Activated naive CD4-positive, alpha-beta T cell treated with anti-CD3 and anti-CD28 coated beads for 36 hours (primary cell): ENCODE results near the gene PRRT4. TPM values are rescaled to one million over a fixed set of nuclear protein-coding genes. Genes with fewer than 3 reads are reported as not detected.

Experiments used
- CTCF ChIA-PET: fragments of 350-600 bp; sonication (Branson Sonifier 250); formaldehyde crosslinking; loops from one replicate; lab custom pipeline; 2021; ENCODE audit warnings: antibody characterized with exemption; lab: Charles Lee
- DNase-seq: peaks from one replicate; pipeline ENCODE4 v3.0.0-alpha.2; 2020
- H3K27ac Mint-ChIP-seq: one replicate; pipeline ENCODE4 v1.8.0; 2021; ENCODE audit warnings: mild to moderate bottlenecking, mixed read lengths
- H3K27me3 Mint-ChIP-seq: one replicate; pipeline ENCODE4 v1.8.0; 2021; ENCODE audit warnings: low read depth, mixed read lengths
- H3K36me3 Mint-ChIP-seq: one replicate; pipeline ENCODE4 v1.8.0; 2021; ENCODE audit warnings: low read depth, mixed read lengths
- H3K4me1 Mint-ChIP-seq: one replicate; pipeline ENCODE4 v1.8.0; 2021; ENCODE audit warnings: low read depth, mixed read lengths
- H3K4me3 Mint-ChIP-seq: one replicate; pipeline ENCODE4 v1.8.0; 2021; ENCODE audit warnings: mild to moderate bottlenecking, moderate library complexity, mixed read lengths
- H3K9me3 Mint-ChIP-seq: one replicate; pipeline ENCODE4 v1.8.0; 2021; ENCODE audit warnings: mixed read lengths
- intact Hi-C: fragments of 100-400 bp; cut with micrococcal nuclease; formaldehyde crosslinking; loops from one replicate; pipeline ENCODE4 v1.15.1; 2023
- total RNA-seq, 2 experiments: library from RNA; stranded (reverse); gene quantifications; one replicate each; pipeline ENCODE4 v1.2.3, GENCODE V29; 2021

The PRRT4 gene
- total RNA-seq, 2 experiments from 2014 or later, result 0.40 TPM; not detected in 1

GRCh38 chr7:128404886-128405470 is 43.5 kb upstream of the PRRT4 start:
- intact Hi-C loops, result loop anchor here (1.0 kb wide), 1 partner anchor 62 kb away; the partner anchor contains the start of gene RBM28
- peaks cover 36% of the 10 kb centered on the region for H3K4me1 Mint-ChIP-seq

GRCh38 chr7:128404143-128404681 is 42.7 kb upstream of the PRRT4 start:
- intact Hi-C loops, result no loop called here
- no peaks in the 10 kb centered on the region for H3K27me3 Mint-ChIP-seq
- peaks cover 6% of the 10 kb centered on the region for H3K36me3 Mint-ChIP-seq
- peaks cover 36% of the 10 kb centered on the region for H3K4me1 Mint-ChIP-seq
- CTCF ChIA-PET, result interaction anchor here (1.0 to 3.5 kb wide), 5 partner anchors 8 to 31 kb away, joined by 3 to 35 read pairs (median 6); no protein-coding TSS in a partner anchor
- DNase-seq, result no peak
- peak overlapping the region; percentile 50 for H3K4me3 Mint-ChIP-seq
- H3K27ac Mint-ChIP-seq, result no peak overlapping the region
- no peaks in the 10 kb centered on the region for H3K9me3 Mint-ChIP-seq

More at GRCh38 chr7:128404886-128405470, 43.5 kb upstream of the PRRT4 start:
- DNase-seq, result peak; percentile 30
- peak overlapping the region; percentile 85 for H3K4me3 Mint-ChIP-seq
- peaks cover 6% of the 10 kb centered on the region for H3K36me3 Mint-ChIP-seq
- no peaks in the 10 kb centered on the region for H3K9me3 Mint-ChIP-seq
- no peaks in the 10 kb centered on the region for H3K27me3 Mint-ChIP-seq
- CTCF ChIA-PET, result interaction anchor here (0.6 to 3.5 kb wide), 4 partner anchors 12 to 24 kb away, joined by 3 to 35 read pairs (median 6); no protein-coding TSS in a partner anchor
- no peak overlapping the region for H3K27ac Mint-ChIP-seq

DNA sequence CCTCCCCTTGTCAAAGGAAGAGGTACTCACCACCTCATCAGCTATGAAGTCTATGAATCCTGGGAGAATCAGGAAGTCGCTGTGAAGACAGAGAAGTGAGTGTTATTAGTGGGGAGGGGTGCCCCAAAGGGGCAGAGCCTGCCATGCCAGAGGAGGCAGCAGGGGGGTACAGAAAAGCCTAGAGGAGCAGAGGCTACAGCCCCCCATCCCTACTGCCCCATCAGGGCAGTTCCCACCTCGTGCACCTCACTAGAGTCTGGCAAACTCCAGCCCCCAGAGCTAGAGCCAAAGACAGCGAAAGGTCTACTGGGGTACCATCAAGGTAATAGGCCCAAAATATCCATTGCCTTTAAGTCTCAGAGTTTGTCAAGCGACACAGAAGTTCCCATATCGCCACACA is 42.2 kb upstream of the PRRT4 start:
- Mint-ChIP-seq H3K4me3 (no peak overlapping the region), H3K4me1 (peaks cover 31% of the 10 kb centered on the region), H3K36me3 (peaks cover 6% of the 10 kb centered on the region), H3K27ac (no peak overlapping the region), H3K9me3 (no peaks in the 10 kb centered on the region), H3K27me3 (no peaks in the 10 kb centered on the region)
- CTCF ChIA-PET, result interaction anchor here (0.6 to 3.5 kb wide), 6 partner anchors 8 to 30 kb away, joined by 3 to 35 read pairs (median 4); no protein-coding TSS in a partner anchor
- no peak for DNase-seq
- intact Hi-C loops, result no loop called here

- Mint-ChIP-seq H3K36me3 (peaks cover 15% of the 10 kb centered on the region), H3K4me3 (no peak overlapping the region), H3K9me3 (no peaks in the 10 kb centered on the region), H3K27ac (peak overlapping the region; percentile 54), H3K4me1 (peaks cover 30% of the 10 kb centered on the region), H3K27me3 (no peaks in the 10 kb centered on the region)
- DNase-seq, result no peak
- intact Hi-C loops, result no loop called here
- CTCF ChIA-PET, result interaction anchor here (0.8 to 9.5 kb wide), 4 partner anchors 11 to 23 kb away, joined by 3 to 159 read pairs (median 4); no protein-coding TSS in a partner anchor
These were observed 40.9 kb upstream of the PRRT4 start for GRCh38 chr7:128402356-128402755.

DNA sequence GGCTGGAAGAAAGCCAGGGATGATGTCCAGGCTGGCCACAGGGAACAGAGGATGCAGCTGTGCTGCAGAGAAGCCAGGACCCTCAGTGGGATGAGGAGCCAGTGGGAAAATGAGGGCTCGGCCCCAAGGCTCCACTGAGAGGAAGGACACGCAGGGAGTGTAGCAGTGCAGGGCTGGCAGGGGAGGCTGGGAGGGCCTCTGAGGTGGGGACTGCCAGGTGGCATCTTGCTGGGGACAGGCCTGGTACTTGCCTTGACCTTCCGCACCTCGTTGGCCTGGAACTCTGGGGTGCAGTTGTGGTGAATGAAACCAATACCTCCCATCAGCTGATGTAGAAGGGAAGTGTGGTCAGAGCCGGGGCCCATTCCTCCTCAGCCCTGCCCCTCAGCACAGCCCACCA is 39.1 kb upstream of the PRRT4 start:
- H3K36me3 Mint-ChIP-seq, result peaks cover 19% of the 10 kb centered on the region
- no peak overlapping the region for H3K27ac Mint-ChIP-seq
- H3K27me3 Mint-ChIP-seq, result no peaks in the 10 kb centered on the region
- no peak overlapping the region for H3K4me3 Mint-ChIP-seq
- CTCF ChIA-PET, result interaction anchor here (0.7 to 9.5 kb wide), 7 partner anchors 13 to 550 kb away, joined by 3 to 159 read pairs (median 3); no protein-coding TSS in a partner anchor
- peaks cover 23% of the 10 kb centered on the region for H3K4me1 Mint-ChIP-seq
- DNase-seq, result no peak
- H3K9me3 Mint-ChIP-seq, result no peaks in the 10 kb centered on the region
- intact Hi-C loops, result no loop called here

DNA sequence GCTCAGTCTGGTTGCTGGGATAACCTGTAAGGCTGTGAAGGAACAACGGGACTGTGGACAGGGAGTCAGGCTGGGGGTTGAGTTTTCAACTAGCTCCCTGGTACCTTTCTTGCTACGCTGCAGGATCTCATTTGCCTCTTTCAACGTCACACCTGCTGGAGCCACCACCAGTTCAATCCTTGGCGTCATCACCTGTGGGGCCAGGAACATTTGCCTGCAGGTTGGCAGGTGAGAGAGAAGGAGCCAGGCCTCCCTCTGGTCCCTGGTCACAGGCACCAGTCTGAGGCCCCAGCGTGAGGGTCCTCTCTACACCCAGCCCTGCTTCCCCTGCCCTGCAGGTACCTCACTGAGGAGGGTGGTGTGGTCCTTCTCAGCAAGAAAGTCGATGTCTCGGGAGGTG is 38.5 kb upstream of the PRRT4 start:
- Mint-ChIP-seq H3K9me3 (no peaks in the 10 kb centered on the region), H3K36me3 (peaks cover 19% of the 10 kb centered on the region)
- no peak for DNase-seq

DNA sequence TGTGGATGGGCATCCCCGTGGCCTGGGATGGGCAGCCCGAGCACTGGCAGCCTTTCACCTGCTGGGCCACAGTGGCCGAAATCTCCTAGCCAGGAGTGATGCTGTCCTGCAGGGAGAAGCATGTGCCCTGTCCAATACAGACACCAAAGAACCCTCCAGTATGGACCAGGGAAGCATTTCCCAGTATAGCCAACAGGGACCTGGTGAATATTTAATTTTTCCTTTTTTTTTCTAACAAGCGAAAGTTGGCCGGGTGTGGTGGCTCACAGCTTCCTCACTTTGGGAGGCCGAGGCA is 37.3 kb upstream of the PRRT4 start:
- H3K27ac Mint-ChIP-seq, result no peak overlapping the region
- H3K9me3 Mint-ChIP-seq, result no peaks in the 10 kb centered on the region
- peaks cover 19% of the 10 kb centered on the region for H3K36me3 Mint-ChIP-seq
- CTCF ChIA-PET, result interaction anchor here (0.6 to 9.5 kb wide), 12 partner anchors 9 to 76 kb away, joined by 3 to 159 read pairs (median 8); no protein-coding TSS in a partner anchor
- DNase-seq, result no peak
- peaks cover 12% of the 10 kb centered on the region for H3K4me1 Mint-ChIP-seq
- H3K27me3 Mint-ChIP-seq, result no peaks in the 10 kb centered on the region
- H3K4me3 Mint-ChIP-seq, result no peak overlapping the region
- intact Hi-C loops, result loop anchor here (1.0 kb wide), 2 partner anchors 27 to 61 kb away; no protein-coding TSS in a partner anchor

More for the DNA sequence above, 38.5 kb upstream of the PRRT4 start:
- peaks cover 22% of the 10 kb centered on the region for H3K4me1 Mint-ChIP-seq
- no peak overlapping the region for H3K4me3 Mint-ChIP-seq
- CTCF ChIA-PET, result interaction anchor here (0.6 to 9.5 kb wide), 12 partner anchors 8 to 202 kb away, joined by 3 to 159 read pairs (median 4); no protein-coding TSS in a partner anchor
- H3K27me3 Mint-ChIP-seq, result no peaks in the 10 kb centered on the region
- H3K27ac Mint-ChIP-seq, result no peak overlapping the region
- intact Hi-C loops, result no loop called here

- Mint-ChIP-seq H3K36me3 (peaks cover 19% of the 10 kb centered on the region), H3K27ac (no peak overlapping the region), H3K9me3 (no peaks in the 10 kb centered on the region), H3K4me3 (no peak overlapping the region), H3K27me3 (no peaks in the 10 kb centered on the region), H3K4me1 (peaks cover 7% of the 10 kb centered on the region)
- intact Hi-C loops, result loop anchor here (1.0 kb wide), 2 partner anchors 27 to 61 kb away; no protein-coding TSS in a partner anchor
- DNase-seq, result peak; percentile 65
- CTCF ChIA-PET, result interaction anchor here (0.7 to 9.5 kb wide), 22 partner anchors 9 to 77 kb away, joined by 3 to 159 read pairs (median 4); partner anchors contain the start of gene RBM28
These were observed 36.7 kb upstream of the PRRT4 start for GRCh38 chr7:128398016-128398840.

DNA sequence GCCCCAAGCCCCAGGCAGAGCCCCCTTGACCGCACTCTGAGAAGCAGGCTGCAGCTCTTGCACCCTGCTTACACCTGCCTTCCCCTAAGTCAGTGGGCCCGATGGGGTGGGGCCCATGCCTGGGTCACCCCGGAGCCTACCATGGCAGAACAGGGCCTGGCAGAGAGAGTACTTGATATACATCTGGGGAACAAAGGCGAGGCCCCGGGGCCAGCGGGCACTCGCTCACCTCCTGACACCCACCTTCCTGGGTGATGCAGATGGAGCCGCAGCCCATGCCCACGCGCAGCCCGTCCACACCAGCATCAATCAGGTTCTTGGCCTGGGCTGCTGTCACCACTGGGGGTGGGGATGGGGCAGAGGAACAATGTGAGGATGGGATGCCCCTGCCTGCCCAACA is 34.9 kb upstream of the PRRT4 start:
- no peak overlapping the region for H3K27ac Mint-ChIP-seq
- no peaks in the 10 kb centered on the region for H3K4me1 Mint-ChIP-seq
- no peak overlapping the region for H3K4me3 Mint-ChIP-seq
- H3K36me3 Mint-ChIP-seq, result peaks cover 19% of the 10 kb centered on the region
- no peak for DNase-seq
- H3K9me3 Mint-ChIP-seq, result no peaks in the 10 kb centered on the region
- intact Hi-C loops, result no loop called here
- H3K27me3 Mint-ChIP-seq, result no peaks in the 10 kb centered on the region
- CTCF ChIA-PET, result interaction anchor here (0.7 to 9.5 kb wide), 6 partner anchors 12 to 684 kb away, joined by 3 to 159 read pairs (median 10); no protein-coding TSS in a partner anchor

DNA sequence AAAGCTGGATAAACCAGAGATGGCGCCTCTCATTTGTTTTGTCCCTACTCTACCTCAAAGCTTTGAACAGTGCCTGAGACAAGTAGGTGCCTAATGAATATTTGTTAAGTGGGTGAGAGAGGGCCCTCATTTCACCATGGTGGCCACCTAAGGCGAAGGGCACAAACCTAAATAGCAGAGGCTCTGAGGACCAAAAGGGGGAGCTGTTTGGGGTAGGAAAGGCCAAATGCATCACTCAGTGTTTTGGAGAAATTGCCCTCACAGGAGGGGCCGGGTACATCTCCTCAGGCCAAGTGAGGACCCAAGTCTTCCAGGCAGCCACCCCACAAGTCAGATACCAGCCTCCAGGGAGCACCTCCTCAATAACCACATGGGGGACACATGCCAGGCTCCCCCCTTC is 34.3 kb upstream of the PRRT4 start:
- Mint-ChIP-seq H3K27ac (no peak overlapping the region), H3K4me3 (no peak overlapping the region), H3K9me3 (no peaks in the 10 kb centered on the region), H3K4me1 (no peaks in the 10 kb centered on the region), H3K36me3 (peaks cover 19% of the 10 kb centered on the region), H3K27me3 (no peaks in the 10 kb centered on the region)
- intact Hi-C loops, result no loop called here
- CTCF ChIA-PET, result interaction anchor here (1.0 to 9.5 kb wide), 3 partner anchors 14 to 30 kb away, joined by 3 to 159 read pairs (median 3); no protein-coding TSS in a partner anchor
- DNase-seq, result no peak

DNA sequence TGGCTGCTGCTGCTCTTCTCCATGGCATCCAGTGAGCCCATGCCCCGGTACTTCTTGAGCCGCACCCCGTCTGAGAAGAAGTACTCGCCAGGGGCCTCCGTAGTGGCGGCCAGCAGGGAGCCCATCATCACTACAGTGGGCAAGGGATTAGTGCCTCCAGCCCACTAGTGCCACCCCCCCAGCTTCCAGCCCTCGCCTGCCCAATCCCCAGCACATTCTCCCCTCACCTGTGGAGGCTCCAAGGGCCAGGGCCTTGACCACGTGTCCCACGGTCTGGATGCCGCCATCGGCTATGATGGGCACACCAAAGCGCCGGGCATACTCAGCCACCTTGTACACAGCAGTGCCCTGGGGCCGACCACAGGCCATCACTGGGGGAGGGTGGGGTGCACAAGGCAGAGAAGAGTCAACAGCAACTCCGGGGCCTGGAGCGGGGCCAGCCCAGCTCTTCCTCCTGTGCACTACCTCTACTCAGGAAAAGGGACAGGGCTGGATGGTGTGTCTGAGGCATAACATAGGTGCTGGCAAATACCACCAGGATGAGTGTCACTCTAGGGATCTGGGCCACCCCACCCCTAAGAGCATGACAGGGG is 33.5 kb upstream of the PRRT4 start:
- H3K4me1 Mint-ChIP-seq, result no peaks in the 10 kb centered on the region
- DNase-seq, result no peak
- no peak overlapping the region for H3K27ac Mint-ChIP-seq
- peaks cover 14% of the 10 kb centered on the region for H3K36me3 Mint-ChIP-seq
- no peaks in the 10 kb centered on the region for H3K9me3 Mint-ChIP-seq
- no peak overlapping the region for H3K4me3 Mint-ChIP-seq
- intact Hi-C loops, result no loop called here
- H3K27me3 Mint-ChIP-seq, result no peaks in the 10 kb centered on the region
- CTCF ChIA-PET, result interaction anchor here (1.0 to 9.5 kb wide), 3 partner anchors 22 to 31 kb away, joined by 3 to 159 read pairs (median 5); no protein-coding TSS in a partner anchor
